Suprapubic skin (tissue), 3 donors: ENCODE data around the gene RBM38.

Source experiments
- CTCF ChIP-seq, 2 donors: fragments of 200-600 bp in 1 of 2; fragments of 450-650 bp in 1 of 2; sonication (generic) in 1 of 2; IDR thresholded peaks; one replicate each; pipeline ENCODE4 v1.5.1; 2016 to 2019; ENCODE audit warnings: antibody characterized with exemption in 2 of 2, mild to moderate bottlenecking in 1 of 2, moderate library complexity in 1 of 2
- POLR2AphosphoS5 ChIP-seq, 3 donors: sonication (generic); formaldehyde crosslinking; IDR thresholded peaks; one replicate each; pipeline ENCODE4 v1.6.1; 2017; ENCODE audit warnings: antibody characterized with exemption in 3 of 3

GRCh38 chr20:57378107-57378506, 13.1 kb upstream of the RBM38 start:
- TF ChIP-seq CTCF (IDR thresholded peaks at IDR 0.05) (no peak), POLR2AphosphoS5 (IDR thresholded peaks at IDR 0.05) (no peak)
